Inferior parietal cortex (tissue), 1 donor: ENCODE measurements around the gene CD22.

Source experiments
- DNase-seq: peaks from one replicate; pipeline ENCODE4 v3.0.0-alpha.2; 2016; ENCODE audit errors: extremely low spot score

Gene CD22

GRCh38 chr19:35341565-35342225 is 12.7 kb downstream of the CD22 start:
- DNase-seq = no peak

GRCh38 chr19:35342430-35342829 is 13.4 kb downstream of the CD22 start:
- no peak for DNase-seq

GRCh38 chr19:35344511-35345031 is 15.6 kb downstream of the CD22 start:
- DNase-seq = no peak

GRCh38 chr19:35345671-35346111 is 16.7 kb downstream of the CD22 start:
- DNase-seq = no peak

- DNase-seq = no peak
Observed at GRCh38 chr19:35346193-35347052, 17.4 kb downstream of the CD22 start.

GRCh38 chr19:35347171-35347929 is 18.4 kb downstream of the CD22 start, which contains the start of gene FFAR1:
Gene FFAR1 (plus strand): TSS chr19:35347902. CDS start chr19:35351552, 3,650 bp downstream.
- DNase-seq = peak; percentile 8

GRCh38 chr19:35347930-35348298 is 18.9 kb downstream of the CD22 start:
- no peak for DNase-seq

- DNase-seq = no peak
Observed at GRCh38 chr19:35348911-35349611, 20.1 kb downstream of the CD22 start.

GRCh38 chr19:35349614-35350521 is 20.9 kb downstream of the CD22 start:
- DNase-seq = no peak

- DNase-seq = no peak
Observed at GRCh38 chr19:35350591-35350990, 21.6 kb downstream of the CD22 start.

- DNase-seq = no peak
Observed at GRCh38 chr19:35351411-35352176, 22.6 kb downstream of the CD22 start.

GRCh38 chr19:35352177-35352447 is 23.1 kb downstream of the CD22 start:
- DNase-seq = no peak

- peak; percentile 84 for DNase-seq
Observed at GRCh38 chr19:35352448-35353304, 23.7 kb downstream of the CD22 start.

GRCh38 chr19:35353635-35354034 is 24.6 kb downstream of the CD22 start:
- DNase-seq = no peak

- DNase-seq = no peak
Observed at GRCh38 chr19:35354898-35355297, 25.9 kb downstream of the CD22 start.

GRCh38 chr19:35355791-35356460 is 26.9 kb downstream of the CD22 start:
- no peak for DNase-seq

GRCh38 chr19:35357867-35358573 is 29.0 kb downstream of the CD22 start, which contains the start of gene FFAR3:
Gene FFAR3 (plus strand): TSS chr19:35358460. CDS start chr19:35358891, 431 bp downstream.
- no peak for DNase-seq
